ENCODE measurements around the gene RASL11B. TPM values are rescaled to one million over a fixed set of nuclear protein-coding genes. Genes with fewer than 3 reads are reported as not detected.
A peak's percentile ranks its signal among the peaks of the same experiment; 100 is the strongest.

Gene RASL11B
- total and polyA plus RNA-seq, 9 of the 15 experiments (the other 6 are each of a cell fraction or from before 2014, with no cell fraction given) = 0.24 to 1.5 (median 0.53) TPM

DNA sequence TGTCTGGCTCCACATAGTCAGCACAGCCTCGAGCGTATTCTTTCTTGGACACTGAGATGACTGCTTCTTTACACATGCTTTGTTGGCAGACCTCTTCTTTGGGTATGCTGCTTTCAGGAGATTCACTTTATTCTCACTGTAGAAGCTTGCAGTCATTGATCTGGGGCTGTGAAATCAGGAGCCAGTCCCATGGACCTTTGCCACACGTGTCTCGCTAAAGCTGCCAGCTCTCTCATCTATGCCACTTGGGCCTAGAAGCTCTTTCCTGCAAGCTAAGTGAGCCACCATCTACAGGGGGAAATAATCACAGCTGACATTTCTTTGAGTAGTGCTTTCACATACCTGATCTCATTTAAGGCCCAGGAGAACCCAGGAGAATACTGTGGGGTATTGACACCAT, 5.0 kb downstream of the RASL11B start:
- in situ Hi-C loops (cut with MboI) (no loop called here), intact Hi-C loops (cut with micrococcal nuclease) (no loop called here)
- POLR2A ChIA-PET = interaction anchor here (0.6 kb wide), 1 partner anchor 20 kb away, joined by 3 read pairs; no protein-coding TSS in a partner anchor
- H3K36me3 ChIP-seq (ENCODE audit: control insufficient read depth, insufficient read depth, low read length) = no peaks in the 10 kb centered on the region; the same call in 2 of the 3 replicates
- H3K27me3 ChIP-seq (ENCODE audit: control insufficient read depth in 2 of 2, insufficient read depth in 2 of 2, low read length in 2 of 2) = no peaks in the 10 kb centered on the region
- no peak overlapping the region for H3K27ac ChIP-seq (ENCODE audit: extremely low read depth, low read depth, low read length)
- no peaks in the 10 kb centered on the region for H4K20me1 ChIP-seq (replicated peaks; ENCODE audit: control insufficient read depth, insufficient read depth, low read length)
- FAIRE-seq = no peak
- no peaks in the 10 kb centered on the region for H3K9me3 ChIP-seq (replicated peaks; ENCODE audit: control insufficient read depth, insufficient read depth, low read depth, low read length)
- BruUV-seq (replicated peaks) = no TSS peak
- H3K79me2 ChIP-seq (ENCODE audit: control insufficient read depth, insufficient read depth, low read length) = no peaks in the 10 kb centered on the region
- H2AFZ ChIP-seq (ENCODE audit: low read depth, low read length) = no peak overlapping the region
- no peak overlapping the region for H3K4me2 ChIP-seq (ENCODE audit: insufficient read depth, low read length)
- H3K9ac ChIP-seq (ENCODE audit: insufficient read depth in 1 of 2, low read depth in 2 of 2, low read length in 2 of 2) = no peak overlapping the region
- DNase-seq (ENCODE audit: extremely low read depth in 1 of 4, low spot score in 3 of 4) = no peak
- CTCF ChIA-PET (ENCODE audit: low intra/inter-chr PET ratio) = no interaction called here
- H3K4me3 ChIP-seq = no peak overlapping the region
- H3K9me1 ChIP-seq (ENCODE audit: control insufficient read depth, insufficient read depth, low read length) = no peaks in the 10 kb centered on the region
- no peak for TF ChIP-seq SIRT6 (IDR thresholded peaks at IDR 0.05; ENCODE audit: low read depth, low read length)
- TF ChIP-seq FOXP4 (CRISPR knock-in tag; IDR thresholded peaks at IDR 0.05; ENCODE audit: borderline replicate concordance) = no peak
- H3K4me1 ChIP-seq (replicated peaks in 1 of 2; ENCODE audit: control insufficient read depth in 2 of 2, insufficient read depth in 2 of 2, low read length in 2 of 2) = peaks cover 6 to 14% of the 10 kb centered on the region in 2 experiments; a peak in 4 of 5 replicates
- no peak for ATAC-seq
- WGBS (ENCODE audit: insufficient coverage, low coverage, missing lambda C conversion rate) = 76% methylated on average over 4 of the region's 4 CpGs

GRCh38 chr4:52868133-52868532, 6.0 kb downstream of the RASL11B start:
- FAIRE-seq (no peak), DNase-seq (ENCODE audit: extremely low read depth in 1 of 4, low spot score in 3 of 4) (peak in 1 of 4 experiments; percentile 12), ATAC-seq (peak; percentile 75)
- H3K4me3 ChIP-seq = no peak overlapping the region
- no peaks in the 10 kb centered on the region for H3K27me3 ChIP-seq (ENCODE audit: control insufficient read depth in 2 of 2, insufficient read depth in 2 of 2, low read length in 2 of 2)
- in situ Hi-C loops (cut with MboI) (no loop called here), intact Hi-C loops (cut with micrococcal nuclease) (no loop called here)
- H4K20me1 ChIP-seq (replicated peaks; ENCODE audit: control insufficient read depth, insufficient read depth, low read length) = no peaks in the 10 kb centered on the region
- no peak overlapping the region for H3K4me2 ChIP-seq (ENCODE audit: insufficient read depth, low read length)
- H3K36me3 ChIP-seq (ENCODE audit: control insufficient read depth, insufficient read depth, low read length) = no peaks in the 10 kb centered on the region; the same call in 2 of the 3 replicates
- no peak overlapping the region for H2AFZ ChIP-seq (ENCODE audit: low read depth, low read length)
- CTCF ChIA-PET (ENCODE audit: low intra/inter-chr PET ratio) = no interaction called here
- no peak overlapping the region for H3K9ac ChIP-seq (ENCODE audit: insufficient read depth in 1 of 2, low read depth in 2 of 2, low read length in 2 of 2)
- no peaks in the 10 kb centered on the region for H3K79me2 ChIP-seq (ENCODE audit: control insufficient read depth, insufficient read depth, low read length)
- WGBS (ENCODE audit: insufficient coverage, low coverage, missing lambda C conversion rate) = 57% methylated on average over 6 of the region's 8 CpGs
- peaks cover 0 to 7% of the 10 kb centered on the region in 2 experiments; a peak in 2 of 5 replicates for H3K4me1 ChIP-seq (replicated peaks in 1 of 2; ENCODE audit: control insufficient read depth in 2 of 2, insufficient read depth in 2 of 2, low read length in 2 of 2)
- BruUV-seq (replicated peaks) = no TSS peak
- no peaks in the 10 kb centered on the region for H3K9me3 ChIP-seq (replicated peaks; ENCODE audit: control insufficient read depth, insufficient read depth, low read depth, low read length)
- H3K27ac ChIP-seq (ENCODE audit: extremely low read depth, low read depth, low read length) = no peak overlapping the region
- POLR2A ChIA-PET = interaction anchor here (0.6 kb wide), 1 partner anchor 156 kb away, joined by 3 read pairs; no protein-coding TSS in a partner anchor
- no peaks in the 10 kb centered on the region for H3K9me1 ChIP-seq (ENCODE audit: control insufficient read depth, insufficient read depth, low read length)
- no peak for TF ChIP-seq PATZ1 (CRISPR knock-in tag; IDR thresholded peaks at IDR 0.05; ENCODE audit: borderline replicate concordance)
- no peak for TF ChIP-seq GMEB1 (CRISPR knock-in tag; IDR thresholded peaks at IDR 0.05)
- no peak for TF ChIP-seq EWSR1 (IDR thresholded peaks at IDR 0.05; ENCODE audit: borderline replicate concordance, low read depth, partially characterized antibody)
- TF ChIP-seq RAD21 (CRISPR knock-in tag; conservative IDR thresholded peaks at IDR 0.05 in 1 of 2, IDR thresholded peaks at IDR 0.05 in 1 of 2) = 0 out of 4 replicates have a peak, but pooled peaks of 1 of the 2 experiments have one; percentile 7
- TF ChIP-seq TCF3 (CRISPR knock-in tag; IDR thresholded peaks at IDR 0.05) = no peak
- TF ChIP-seq HNRNPL (IDR thresholded peaks at IDR 0.05; ENCODE audit: low read depth, low read length) = no peak

Data from K562 (cell line).